OCI-LY3 (cell line): Measurements from ENCODE around the gene CARD19.

Experiments
- H2AFZ ChIP-seq: fragments of 200-600, 300-600 bp; shearing (Covaris generic); 2 replicates; pipeline ENCODE4 v1.6.0; 2014; ENCODE audit warnings: antibody characterized with exemption, low read depth, low read length
- H3K27ac ChIP-seq: fragments of 200-600, 300-600 bp; sonication (generic); 2 replicates; pipeline ENCODE4 v1.5.1; 2014; ENCODE audit warnings: mild to moderate bottlenecking, low read length, moderate library complexity, mixed read lengths
- H3K27me3 ChIP-seq: fragments of 200-600, 300-600 bp; sonication (generic); 2 replicates; pipeline ENCODE4 v1.6.1; 2014; ENCODE audit warnings: low read depth, low read length, mixed read lengths
- H3K36me3 ChIP-seq: fragments of 200-600, 300-600 bp; sonication (generic); replicated peaks from 2 replicates; pipeline ENCODE3; 2014; ENCODE audit warnings: low read depth, low read length, mixed read lengths
- H3K4me1 ChIP-seq: fragments of 300-600, 200-600 bp; sonication (generic); 2 replicates; pipeline ENCODE4 v1.6.1; 2014; ENCODE audit warnings: low read length, mixed read lengths
- H3K4me2 ChIP-seq: fragments of 200-600, 300-600 bp; sonication (generic); 2 replicates; pipeline ENCODE4 v1.6.1; 2014; ENCODE audit warnings: low read length, mixed read lengths
- H3K4me3 ChIP-seq: fragments of 300-600, 200-600 bp; sonication (generic); 2 replicates; pipeline ENCODE4 v1.5.1; 2014; ENCODE audit warnings: antibody characterized with exemption, mild to moderate bottlenecking, low read length, moderate library complexity
- H3K79me2 ChIP-seq: fragments of 300-600, 200-600 bp; shearing (Covaris generic); 2 replicates; pipeline ENCODE4 v1.6.1; 2014; ENCODE audit warnings: mild to moderate bottlenecking, low read length, mixed read lengths
- H3K9ac ChIP-seq: fragments of 300-600, 200-600 bp; shearing (Covaris generic); 2 replicates; pipeline ENCODE4 v1.6.0; 2014; ENCODE audit warnings: mild to moderate bottlenecking, low read length, moderate library complexity
- H3K9me3 ChIP-seq: fragments of 200-600, 300-600 bp; shearing (Covaris generic); 2 replicates; pipeline ENCODE4 v1.6.1; 2014; ENCODE audit warnings: low read length, mixed read lengths; ENCODE audit not compliant: insufficient read depth
- H4K20me1 ChIP-seq: fragments of 200-600, 300-600 bp; sonication (generic); 2 replicates; pipeline ENCODE4 v1.6.1; 2016; ENCODE audit warnings: low read length, mixed read lengths; ENCODE audit not compliant: insufficient read depth
- CTCF ChIP-seq: fragments of 200-600, 300-600 bp; sonication (generic); IDR thresholded peaks from 2 replicates; pipeline ENCODE4 v1.5.1; 2014; ENCODE audit warnings: antibody characterized with exemption, low read length, low read depth
- EZH2phosphoT487 ChIP-seq: fragments of 200-600 bp; shearing (Covaris generic); IDR thresholded peaks from 2 replicates; pipeline ENCODE4 v1.6.1; 2018; ENCODE audit warnings: antibody characterized with exemption, mixed run types, low read depth

Gene CARD19

GRCh38 chr9:93107151-93107824 is 11.3 kb downstream of the CARD19 start:
- peak overlapping the region; percentile 60; the same call in 1 of the 2 replicates for H3K9ac ChIP-seq
- H3K79me2 ChIP-seq, result 0 out of 2 replicates have a peak, but pooled peaks cover 3% of the 10 kb centered on the region

GRCh38 chr9:93107825-93108161 is 11.8 kb downstream of the CARD19 start:
- Histone ChIP-seq H3K79me2 (0 out of 2 replicates have a peak, but pooled peaks cover 3% of the 10 kb centered on the region), H4K20me1 (no peaks in the 10 kb centered on the region), H3K27me3 (no peaks in the 10 kb centered on the region), H3K27ac (peak overlapping the region; percentile 89), H3K9me3 (peaks cover 4% of the 10 kb centered on the region; the same call in 1 of the 2 replicates), H3K4me1 (peaks cover 29% of the 10 kb centered on the region), H3K36me3 (peaks cover 6% of the 10 kb centered on the region), H3K4me3 (peak overlapping the region; percentile 56), H3K9ac (peak overlapping the region; percentile 60; the same call in 1 of the 2 replicates), H2AFZ (no peak overlapping the region), H3K4me2 (peak overlapping the region; percentile 83)
- TF ChIP-seq EZH2phosphoT487 (no peak), CTCF (no peak)

More at GRCh38 chr9:93107151-93107824, 11.3 kb downstream of the CARD19 start:
- peak overlapping the region; percentile 83 for H3K4me2 ChIP-seq
- no peak for TF ChIP-seq EZH2phosphoT487
- TF ChIP-seq CTCF, result no peak
- peaks cover 29% of the 10 kb centered on the region for H3K4me1 ChIP-seq
- no peaks in the 10 kb centered on the region for H4K20me1 ChIP-seq
- peak overlapping the region; percentile 89 for H3K27ac ChIP-seq
- H3K27me3 ChIP-seq, result no peaks in the 10 kb centered on the region
- H3K9me3 ChIP-seq, result peaks cover 4% of the 10 kb centered on the region; the same call in 1 of the 2 replicates
- peaks cover 6% of the 10 kb centered on the region for H3K36me3 ChIP-seq
- H3K4me3 ChIP-seq, result peak overlapping the region; percentile 56
- no peak overlapping the region for H2AFZ ChIP-seq

GRCh38 chr9:93108291-93109041 is 12.4 kb downstream of the CARD19 start:
- peak overlapping the region; percentile 56 for H3K4me3 ChIP-seq
- 0 out of 2 replicates have a peak, but pooled peaks cover 3% of the 10 kb centered on the region for H3K79me2 ChIP-seq
- H3K27me3 ChIP-seq, result no peaks in the 10 kb centered on the region
- peaks cover 4% of the 10 kb centered on the region; the same call in 1 of the 2 replicates for H3K9me3 ChIP-seq
- H3K27ac ChIP-seq, result peak overlapping the region; percentile 89
- H2AFZ ChIP-seq, result no peak overlapping the region
- H4K20me1 ChIP-seq, result no peaks in the 10 kb centered on the region
- peaks cover 6% of the 10 kb centered on the region for H3K36me3 ChIP-seq
- peak overlapping the region; percentile 52 for H3K9ac ChIP-seq
- H3K4me1 ChIP-seq, result peaks cover 35% of the 10 kb centered on the region
- TF ChIP-seq EZH2phosphoT487 (no peak), CTCF (no peak)
- peak overlapping the region; percentile 83 for H3K4me2 ChIP-seq

- Histone ChIP-seq H3K36me3 (no peaks in the 10 kb centered on the region), H3K9ac (no peak overlapping the region), H3K27ac (no peak overlapping the region), H4K20me1 (no peaks in the 10 kb centered on the region), H3K27me3 (no peaks in the 10 kb centered on the region), H3K9me3 (no peaks in the 10 kb centered on the region), H3K79me2 (0 out of 2 replicates have a peak, but pooled peaks cover 3% of the 10 kb centered on the region), H3K4me3 (no peak overlapping the region), H2AFZ (no peak overlapping the region), H3K4me1 (peaks cover 41% of the 10 kb centered on the region), H3K4me2 (no peak overlapping the region)
- TF ChIP-seq EZH2phosphoT487 (no peak), CTCF (no peak)
Measured at GRCh38 chr9:93110311-93110855, 14.4 kb downstream of the CARD19 start.
